Kidney tubule cell (primary cell): ENCODE measurements around the gene PTPRN.
"Not testable (repeated sequence)": the region's sequence is repeated elsewhere in the genome, so short reads cannot be mapped to it uniquely, and the experiment has no call there.

Source experiments
- DNase-seq: peaks from one replicate; pipeline ENCODE4 v3.0.0-alpha.2; 2018; ENCODE audit warnings: low spot score

Gene PTPRN

DNA sequence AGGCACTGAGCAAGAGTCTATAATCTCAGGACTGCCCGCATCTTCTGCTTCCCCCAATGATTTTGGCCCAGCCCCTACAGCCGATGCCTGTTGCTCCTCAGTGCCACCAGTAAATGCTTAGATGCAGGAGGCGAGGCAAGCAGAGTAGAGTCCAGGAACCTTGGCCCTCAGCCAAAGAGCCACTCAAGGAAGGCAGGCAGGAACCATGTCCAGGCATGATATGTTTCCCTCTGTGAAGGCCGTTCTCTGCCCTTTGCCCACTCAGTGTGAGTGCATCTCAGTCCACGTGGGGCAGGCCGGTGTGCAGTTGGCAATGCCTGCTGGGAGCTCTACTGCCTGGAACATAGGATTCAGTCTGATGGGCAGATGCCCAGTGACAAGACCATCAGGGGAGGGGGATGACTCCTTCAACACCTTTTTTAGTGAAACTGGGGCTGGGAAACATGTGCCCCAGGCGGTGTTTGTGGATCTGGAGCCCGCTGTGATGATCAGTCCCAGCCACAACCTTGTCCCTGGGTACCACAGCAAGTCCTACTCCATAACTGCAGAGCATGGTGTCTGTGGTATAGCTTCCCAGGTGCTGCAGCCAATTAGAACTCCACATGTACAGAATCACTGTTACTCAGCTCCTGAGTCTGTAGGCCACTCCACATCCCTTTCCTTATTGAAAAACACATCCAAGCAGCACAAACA lies 39.7 kb downstream of the PTPRN start:
- DNase-seq, result peak; percentile 72

DNA sequence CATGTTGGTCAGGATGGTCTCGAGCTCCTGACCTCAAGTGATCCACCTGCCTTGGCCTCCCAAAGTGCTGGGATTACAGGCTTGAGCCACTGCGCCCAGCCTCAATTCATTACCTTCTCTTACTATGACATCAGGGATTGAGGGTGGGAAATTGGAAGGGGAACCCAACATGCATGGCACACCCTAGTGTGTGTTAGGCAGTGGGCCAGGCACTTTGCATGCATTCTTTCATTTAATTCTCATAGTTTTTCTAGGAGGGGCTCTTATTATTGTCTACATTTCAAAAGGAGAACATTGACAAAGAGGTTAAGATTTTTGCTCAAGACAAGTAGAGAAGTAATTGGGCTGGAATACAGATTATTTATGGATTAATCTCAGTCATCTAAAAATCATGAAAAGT lies 40.9 kb downstream of the PTPRN start:
- no peak for DNase-seq

DNA sequence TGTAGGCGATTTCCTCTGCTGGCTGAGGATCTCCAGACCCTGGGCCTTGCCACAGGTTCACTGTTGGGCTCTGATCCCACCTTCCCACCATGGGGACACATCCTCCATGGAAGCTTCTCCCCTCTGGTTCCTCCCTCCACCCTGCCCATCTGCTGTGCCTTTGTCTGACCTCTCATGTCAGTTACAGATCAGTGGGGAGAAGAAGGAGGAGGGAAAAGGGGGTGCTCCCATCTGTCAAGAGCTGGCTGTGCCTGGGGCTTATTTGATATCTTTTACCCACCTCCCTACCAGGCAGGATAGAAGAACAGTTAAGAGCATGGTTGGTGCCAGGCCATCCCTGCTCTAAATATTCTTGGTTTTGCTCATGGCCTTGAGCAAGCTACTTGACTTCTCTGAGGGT lies 42.3 kb downstream of the PTPRN start:
- DNase-seq, result no peak

DNA sequence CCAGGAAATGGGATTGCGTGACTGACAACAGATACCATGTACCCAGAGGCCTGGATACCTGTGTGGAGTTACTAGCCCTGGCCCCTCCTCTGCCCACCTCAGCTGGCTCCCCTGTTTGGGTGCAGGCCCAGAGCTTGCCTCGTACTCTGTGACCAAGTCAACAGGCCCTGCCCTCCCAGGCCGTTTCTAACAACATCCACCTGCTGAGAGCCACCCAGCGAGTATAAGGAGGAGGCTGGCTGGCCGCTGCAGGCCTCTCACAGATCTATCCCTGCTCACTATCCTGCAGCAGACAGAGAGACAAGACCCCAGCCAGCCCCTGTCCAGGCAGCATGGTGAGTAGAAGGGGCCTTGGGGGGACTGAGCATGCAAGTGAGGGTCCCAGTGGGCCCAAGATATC lies 43.0 kb downstream of the PTPRN start:
- DNase-seq, result no peak

DNA sequence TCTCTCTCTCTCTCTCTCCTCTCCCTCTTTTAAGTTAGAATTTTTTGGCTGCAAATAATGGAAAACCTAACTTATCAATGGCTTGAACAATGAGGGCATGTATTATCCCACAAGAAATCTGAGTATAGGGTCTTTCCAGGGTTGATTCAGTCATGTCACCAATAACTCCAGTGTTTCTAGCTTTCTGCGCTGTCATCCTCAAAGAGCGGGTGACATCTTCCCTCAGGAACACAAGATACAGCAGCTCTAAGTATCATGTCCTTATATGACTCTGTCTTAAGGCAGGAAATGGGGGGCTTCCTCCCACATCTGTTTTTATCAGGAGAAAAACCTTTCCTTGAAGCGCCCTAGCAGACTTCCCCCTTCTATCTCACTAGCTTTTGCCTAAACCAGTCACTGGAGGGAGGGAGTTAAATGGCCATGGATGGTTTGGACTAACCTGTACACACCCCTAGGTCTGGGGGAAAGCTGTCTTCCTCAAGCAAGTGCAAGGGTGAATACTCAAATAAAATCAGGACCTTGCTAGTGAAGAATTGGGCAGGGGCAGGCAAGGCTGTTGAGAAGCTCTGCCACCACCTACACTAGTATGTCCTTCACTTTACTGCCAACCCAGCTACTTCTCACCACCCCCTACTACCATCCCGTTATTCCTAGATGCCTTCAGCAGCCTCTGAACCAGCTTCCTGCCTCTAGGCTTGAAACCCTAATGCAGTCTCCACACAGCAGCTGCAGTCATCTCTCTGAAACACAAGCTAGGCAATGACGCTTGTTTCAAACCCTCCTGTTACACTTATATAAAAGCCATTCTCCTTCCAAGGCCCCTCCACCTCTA lies 48.0 kb downstream of the PTPRN start:
- DNase-seq, result no peak

DNA sequence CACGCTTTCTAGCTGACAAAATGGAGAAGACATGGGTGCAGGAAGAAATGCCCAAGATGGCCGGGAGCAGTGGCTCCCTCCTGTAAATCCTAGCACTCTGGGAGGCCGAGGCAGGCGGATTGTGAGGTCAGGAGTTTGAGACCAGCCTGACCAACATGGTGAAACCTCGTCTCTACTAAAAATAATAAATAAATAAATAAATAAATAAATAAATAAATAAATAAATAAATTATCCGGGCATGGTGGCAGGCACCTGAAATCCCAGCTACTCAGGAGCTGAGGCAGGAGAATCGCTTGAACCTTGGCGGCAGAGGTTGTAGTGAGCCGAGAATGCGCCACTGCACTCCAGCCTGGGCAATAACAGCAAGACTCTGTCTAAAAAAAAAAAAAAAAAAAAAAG lies 50.3 kb downstream of the PTPRN start:
- DNase-seq, result not testable (repeated sequence)

DNA sequence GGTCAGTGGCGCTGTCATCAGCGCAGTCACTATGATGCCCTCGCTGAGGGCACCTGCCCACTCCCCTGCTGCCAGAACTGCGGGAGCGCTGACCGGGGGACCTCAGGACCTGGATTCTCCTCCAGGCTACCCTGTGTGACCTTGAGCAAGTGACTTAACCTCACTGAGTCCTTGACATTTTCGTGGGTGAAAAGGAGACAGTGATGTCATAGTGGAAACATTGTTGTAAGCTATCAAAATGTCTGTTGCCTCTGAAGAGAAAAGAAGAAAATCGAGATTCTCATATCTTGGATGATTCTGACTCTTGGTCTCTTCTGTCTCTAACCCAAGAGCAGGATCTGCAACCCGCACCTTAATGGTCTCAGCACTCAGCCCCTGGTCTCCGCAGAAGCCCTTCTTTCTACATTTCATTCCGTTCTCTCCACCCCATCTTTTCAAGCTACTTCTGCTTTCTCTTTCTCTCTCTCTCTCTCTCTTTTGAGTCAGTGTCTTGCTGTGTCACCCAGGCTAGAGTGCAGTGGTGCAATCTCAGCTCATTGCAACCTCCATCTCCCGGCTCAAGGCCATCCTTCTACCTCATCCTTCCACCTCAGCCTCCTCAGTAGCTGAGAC lies 54.5 kb downstream of the PTPRN start:
- peak; percentile 16 for DNase-seq

DNA sequence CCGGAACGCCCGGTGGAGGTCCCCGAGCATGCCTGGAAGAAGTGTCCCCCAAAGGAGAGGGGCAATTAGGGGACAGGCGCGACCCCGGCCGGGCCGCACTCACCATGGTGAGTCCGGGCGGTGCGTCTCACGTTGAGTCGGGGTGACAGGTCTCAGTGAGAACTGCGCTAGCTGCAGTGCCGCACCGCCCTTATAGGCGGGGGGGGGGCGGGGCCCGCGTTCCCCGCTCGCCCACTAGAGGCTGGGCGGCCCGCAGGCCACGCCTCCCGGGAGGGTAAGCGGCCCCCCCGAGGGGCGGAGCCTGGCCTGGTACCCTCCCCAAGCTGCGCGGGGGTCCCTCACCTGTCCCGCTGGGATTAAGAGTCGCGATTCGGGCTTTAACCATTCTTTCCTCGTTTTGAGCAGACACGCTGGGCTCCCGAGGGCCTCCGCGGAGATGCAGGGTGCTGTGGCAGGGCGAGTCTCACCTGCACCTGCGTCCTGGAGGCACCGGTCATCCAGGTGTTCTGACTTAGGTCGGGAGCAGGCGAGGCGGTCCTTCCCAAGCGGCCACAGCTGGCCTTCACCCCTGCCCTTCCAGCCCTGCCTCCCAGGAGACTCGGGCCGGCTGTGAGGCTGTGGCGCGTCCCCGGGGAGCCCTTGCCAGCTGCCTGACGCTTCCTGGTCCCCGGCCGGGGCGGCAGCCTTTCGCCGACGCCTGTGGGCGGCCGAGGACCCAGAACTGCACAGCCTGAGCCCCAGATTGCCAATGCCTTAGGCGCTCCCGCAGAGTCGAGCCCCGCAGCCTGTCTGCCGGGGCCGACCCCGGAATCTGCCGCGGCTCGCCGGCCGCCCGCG lies 55.2 kb downstream of the PTPRN start, which contains the start of gene TUBA4A:
TSS of gene TUBA4A (minus strand) at position 166 of the 837 bp plus-strand sequence. CDS start at position 106, 60 bp downstream.
- peak; percentile 85 for DNase-seq

DNA sequence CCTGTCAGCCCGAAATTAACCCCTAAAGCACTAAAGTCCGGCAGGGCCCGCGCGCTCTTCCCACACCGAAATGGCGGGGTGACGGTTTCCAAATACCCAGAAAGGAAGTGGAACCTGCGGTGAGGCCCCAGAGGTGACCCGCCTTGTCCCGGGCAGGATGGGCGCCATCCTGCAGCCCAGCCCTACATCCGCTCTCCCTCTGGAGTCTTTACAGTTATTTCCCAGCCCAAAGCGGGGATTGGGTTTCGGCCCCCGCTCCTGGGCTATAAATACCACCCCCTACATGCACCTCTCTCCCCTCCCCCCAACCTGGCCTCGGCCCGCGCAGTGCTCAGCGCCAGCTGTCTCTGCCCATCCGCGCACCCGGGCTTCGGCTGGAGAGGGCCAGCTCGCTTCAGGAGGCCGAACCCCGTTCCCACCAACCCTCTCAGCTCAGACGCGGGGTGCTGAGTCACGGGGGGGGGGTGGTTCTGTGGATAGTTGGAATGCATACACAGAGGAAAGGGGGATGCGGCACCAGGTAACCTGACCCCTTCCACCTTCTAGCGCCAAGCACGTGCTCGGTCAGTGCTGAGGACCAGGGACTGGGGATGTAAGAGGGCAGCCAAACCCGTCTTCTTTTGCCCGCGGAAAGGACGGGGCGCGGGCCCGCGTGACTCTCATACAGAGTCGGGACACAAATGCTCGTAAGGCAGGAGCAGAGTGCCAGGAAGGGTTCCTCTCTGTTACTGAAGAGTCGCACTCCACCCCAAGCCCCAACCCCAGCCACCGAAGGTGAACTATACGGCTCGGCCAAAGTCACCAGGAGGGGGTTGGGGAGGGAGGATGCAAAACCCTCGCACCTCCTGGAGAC lies 56.1 kb downstream of the PTPRN start, which contains the start of gene TUBA4B:
TSS of gene TUBA4B (plus strand) at position 344 of the 853 bp plus-strand sequence. CDS start at position 509, 165 bp downstream.
- peak; percentile 73 for DNase-seq

DNA sequence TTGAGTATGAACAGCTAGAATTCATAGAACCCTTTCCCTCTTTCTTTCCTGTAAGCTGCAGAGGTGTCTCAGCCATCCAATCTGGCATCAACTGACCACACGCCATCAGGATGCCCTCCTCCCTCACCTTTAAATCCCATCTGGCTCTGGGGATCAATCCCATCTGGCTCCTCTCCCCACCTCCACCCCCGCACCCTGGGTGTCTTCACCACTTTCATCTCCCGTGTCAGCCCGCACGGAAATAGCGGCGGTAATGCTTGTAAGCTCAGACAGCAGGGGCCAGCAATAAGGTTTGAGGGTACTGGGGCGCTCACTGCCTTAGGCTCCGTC lies 56.7 kb downstream of the PTPRN start:
- DNase-seq, result no peak

DNA sequence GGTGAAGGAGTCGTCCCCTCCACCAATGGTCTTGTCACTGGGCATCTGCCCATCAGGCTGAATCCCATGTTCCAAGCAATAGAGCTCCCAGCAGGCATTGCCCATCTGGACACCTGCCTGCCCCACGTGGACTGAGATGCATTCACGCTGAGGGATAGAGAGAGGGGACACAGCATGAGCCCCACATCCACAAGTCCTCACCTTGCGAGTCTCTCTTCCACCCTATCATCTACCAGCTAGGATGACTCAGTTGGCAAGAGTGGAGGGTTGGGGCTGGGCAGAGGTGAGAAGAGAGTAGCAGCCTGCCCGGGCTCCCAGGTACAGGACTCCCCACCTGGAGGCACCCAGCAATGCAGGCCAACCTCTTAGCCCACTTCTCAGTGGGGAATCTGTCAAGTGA lies 57.1 kb downstream of the PTPRN start:
- peak; percentile 71 for DNase-seq

DNA sequence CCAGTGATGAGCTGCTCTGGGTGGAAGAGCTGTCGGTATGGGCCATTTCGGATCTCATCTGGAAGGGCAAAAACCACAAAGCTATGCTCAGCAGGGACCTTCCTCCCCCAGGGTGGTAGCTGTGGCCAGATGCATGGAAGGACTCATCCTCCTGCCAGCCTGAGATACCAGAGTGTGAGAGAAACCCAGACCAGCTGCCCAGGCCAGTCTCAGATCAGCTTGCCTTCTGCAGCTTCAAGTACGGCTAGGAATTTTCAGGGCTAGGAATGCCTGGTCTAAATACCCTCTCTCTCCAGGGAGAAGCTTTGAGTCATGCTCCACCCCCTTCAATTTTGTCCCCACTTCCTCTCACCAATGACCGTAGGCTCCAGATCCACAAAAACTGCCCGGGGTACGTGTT lies 57.5 kb downstream of the PTPRN start:
- peak; percentile 35 for DNase-seq

DNA sequence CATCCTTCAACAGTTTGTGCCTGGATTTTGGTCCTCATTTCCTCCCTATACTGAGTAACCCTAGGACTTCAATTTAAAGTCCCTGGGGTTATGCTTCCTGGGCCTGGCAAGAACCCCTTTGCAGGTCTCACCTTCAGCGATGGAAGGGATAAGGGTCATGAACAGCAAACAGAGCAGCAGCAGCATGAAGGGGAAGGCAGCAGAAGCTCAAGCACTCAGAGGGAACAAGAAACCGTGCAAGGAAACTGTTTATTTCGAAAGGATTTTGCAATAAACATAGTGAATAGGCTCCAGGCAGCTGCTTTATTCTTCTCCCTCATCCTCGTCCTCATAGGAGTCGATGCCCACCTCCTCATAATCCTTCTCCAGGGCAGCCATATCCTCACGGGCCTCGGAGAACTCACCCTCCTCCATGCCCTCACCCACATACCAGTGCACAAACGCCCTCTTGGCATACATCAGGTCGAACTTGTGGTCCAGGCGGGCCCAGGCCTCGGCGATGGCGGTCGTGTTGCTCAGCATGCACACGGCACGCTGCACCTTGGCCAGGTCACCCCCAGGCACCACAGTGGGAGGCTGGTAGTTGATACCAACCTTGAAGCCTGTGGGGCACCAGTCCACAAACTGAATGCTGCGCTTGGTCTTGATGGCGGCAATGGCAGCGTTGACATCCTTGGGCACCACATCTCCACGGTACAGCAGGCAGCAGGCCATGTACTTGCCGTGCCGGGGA lies 59.0 kb downstream of the PTPRN start:
- no peak for DNase-seq

DNA sequence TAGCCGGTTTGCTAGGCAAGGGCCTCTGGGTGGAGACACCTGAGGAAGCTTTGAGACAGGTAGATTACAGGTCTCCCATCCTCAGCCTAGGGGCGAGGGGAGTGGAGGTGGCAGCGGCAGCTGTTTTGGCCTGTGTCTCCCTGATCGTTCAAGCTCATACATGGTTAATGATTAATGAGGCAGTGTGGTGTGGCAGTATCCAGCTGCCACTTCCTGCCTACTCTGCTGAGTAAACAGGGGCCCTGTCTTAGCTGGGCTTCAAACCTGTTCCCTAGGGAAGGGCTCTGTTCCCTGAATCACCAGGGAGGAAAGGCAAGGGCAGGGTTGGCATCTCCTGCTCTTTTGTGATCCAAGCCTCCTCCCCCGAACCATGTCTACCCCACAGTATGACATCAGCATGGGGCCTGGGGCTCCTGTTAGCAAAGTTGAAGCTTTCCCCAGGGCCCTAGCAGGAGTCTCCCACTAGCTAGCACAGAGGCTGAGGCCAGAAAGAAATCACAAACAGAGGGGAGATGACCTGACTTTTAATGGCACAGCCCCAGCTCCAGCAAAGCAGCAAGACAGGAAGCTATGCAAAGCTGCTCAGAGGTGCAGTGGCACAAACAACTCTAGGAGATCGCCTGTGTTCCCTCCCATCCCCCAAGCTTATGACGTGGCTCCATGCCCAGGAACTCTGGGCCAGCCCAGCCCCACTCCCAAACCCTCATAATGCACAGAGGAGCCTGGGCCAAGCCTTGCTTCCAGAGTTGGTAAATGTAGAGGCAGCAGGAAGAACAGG lies 59.8 kb downstream of the PTPRN start:
- peak; percentile 98 for DNase-seq

DNA sequence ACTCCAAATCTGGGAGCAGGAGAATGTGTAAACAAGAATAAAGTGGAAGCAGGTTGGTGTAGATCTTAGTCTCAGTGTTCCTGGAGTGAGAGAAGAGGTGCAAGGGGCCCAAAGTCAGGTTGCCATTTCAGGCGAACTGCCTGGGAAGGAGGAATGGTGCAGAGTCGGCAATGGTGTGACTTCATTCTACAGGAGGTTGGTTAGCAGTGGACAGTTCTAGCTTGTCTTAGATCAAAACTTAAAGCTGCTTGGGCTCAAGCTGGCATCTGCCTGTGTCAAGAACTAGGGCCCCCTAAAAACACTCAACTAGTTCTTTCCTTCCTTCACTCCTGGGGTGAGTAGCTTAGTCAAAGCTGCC lies 60.4 kb downstream of the PTPRN start:
- no peak for DNase-seq

DNA sequence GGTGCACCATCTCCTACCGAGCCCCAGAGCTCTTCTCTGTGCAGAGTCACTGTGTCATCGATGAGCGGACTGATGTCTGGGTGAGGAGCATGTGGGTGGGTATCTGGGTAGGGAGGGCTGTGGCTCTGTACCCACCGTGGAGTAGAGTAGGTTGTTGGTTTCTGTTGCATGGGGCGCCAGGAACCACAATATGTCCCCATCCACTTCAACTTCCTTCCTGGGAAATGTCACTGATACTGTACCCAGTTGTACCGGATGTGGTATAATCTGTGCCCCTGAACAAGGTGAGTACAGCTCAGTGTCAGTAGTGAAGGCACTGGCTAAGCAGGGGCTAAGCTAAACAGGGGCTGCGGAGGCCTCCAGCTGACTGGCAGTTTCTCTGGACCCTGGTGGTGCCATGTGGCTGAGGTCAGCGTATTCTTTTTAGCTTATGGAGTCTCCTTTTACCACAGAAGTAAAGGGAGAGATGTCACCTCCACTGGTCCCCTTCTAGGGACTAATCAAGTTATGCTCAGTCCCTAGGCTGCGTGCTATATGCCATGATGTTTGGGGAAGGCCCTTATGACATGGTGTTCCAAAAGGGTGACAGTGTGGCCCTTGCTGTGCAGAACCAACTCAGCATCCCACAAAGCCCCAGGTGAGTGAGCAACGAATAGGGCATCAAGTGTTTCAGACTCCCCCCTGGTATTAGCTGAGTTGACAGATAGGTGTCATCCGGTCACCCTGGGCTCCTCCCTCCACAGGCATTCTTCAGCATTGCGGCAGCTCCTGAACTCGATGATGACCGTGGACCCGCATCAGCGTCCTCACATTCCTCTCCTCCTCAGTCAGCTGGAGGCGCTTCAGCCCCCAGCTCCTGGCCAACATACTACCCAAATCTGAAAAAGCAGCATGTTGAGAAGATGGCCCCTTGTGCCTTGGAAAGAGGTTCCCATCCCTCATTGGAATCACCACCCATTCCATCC lies 61.2 kb downstream of the PTPRN start:
- DNase-seq, result peak; percentile 30

DNA sequence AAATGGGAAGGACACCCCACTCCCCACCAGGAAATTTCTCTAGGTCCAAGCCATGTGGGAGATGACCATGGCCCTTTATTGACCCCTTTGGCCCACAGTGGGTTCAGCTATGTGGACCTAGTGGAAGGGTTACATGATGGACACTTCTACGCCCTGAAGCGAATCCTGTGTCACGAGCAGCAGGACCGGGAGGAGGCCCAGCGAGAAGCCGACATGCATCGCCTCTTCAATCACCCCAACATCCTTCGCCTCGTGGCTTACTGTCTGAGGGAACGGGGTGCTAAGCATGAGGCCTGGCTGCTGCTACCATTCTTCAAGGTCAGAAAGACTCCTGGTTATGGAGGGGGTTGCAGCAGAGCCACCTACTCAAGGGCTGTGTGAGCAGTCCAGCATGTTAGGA lies 62.6 kb downstream of the PTPRN start:
- DNase-seq, result no peak

DNA sequence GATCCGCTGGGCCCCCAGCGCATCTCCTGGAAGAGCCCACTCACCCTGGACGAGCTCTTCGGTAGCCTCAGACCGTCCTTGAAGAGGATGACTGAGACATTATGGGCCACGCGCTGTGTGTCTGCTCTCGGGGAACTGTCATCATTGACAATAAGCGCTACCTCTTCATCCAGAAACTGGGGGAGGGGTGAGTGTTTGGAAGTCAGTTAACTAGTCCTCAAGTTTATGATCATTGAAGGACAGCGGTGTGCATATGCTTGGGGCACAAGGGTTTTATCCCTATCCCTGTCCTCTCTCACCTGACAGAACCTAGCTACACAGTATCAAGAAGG lies 63.3 kb downstream of the PTPRN start:
- DNase-seq, result peak; percentile 25
